Measurements from ENCODE around the gene CBFA2T2.
A peak's percentile ranks its signal among the peaks of the same experiment; 100 is the strongest.
"Not testable (repeated sequence)": the region's sequence is repeated elsewhere in the genome, so short reads cannot be mapped to it uniquely, and the experiment has no call there.

The CBFA2T2 gene

GRCh38 chr20:33482581-33482980 lies 7.3 kb upstream of the CBFA2T2 start:
- DNase-seq (ENCODE audit: low read depth): no peak
- H3K4me3 ChIP-seq (replicated peaks; ENCODE audit: low read depth, low read length): no peak overlapping the region
- TF ChIP-seq CTCF (IDR thresholded peaks at IDR 0.05; ENCODE audit: low read length, missing control alignments): no peak

DNA sequence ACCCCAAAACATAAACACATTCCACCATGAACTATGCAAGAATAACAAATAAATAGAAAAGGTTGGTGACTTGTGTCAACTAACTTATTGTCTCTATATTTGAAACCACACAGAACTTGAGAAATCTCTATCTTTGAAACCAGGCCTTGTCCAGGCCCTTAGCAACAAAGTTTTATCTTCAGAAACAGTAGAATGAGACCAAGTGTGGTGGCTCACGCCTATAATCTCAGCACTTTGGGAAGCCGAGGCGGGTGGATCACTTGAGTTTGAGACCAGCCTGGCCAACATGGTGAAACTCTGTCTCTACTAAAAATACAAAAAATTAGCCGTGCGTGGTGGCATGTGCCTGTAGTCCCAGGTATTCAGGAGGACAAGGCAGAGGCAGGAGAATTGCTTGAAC lies 6.7 kb upstream of the CBFA2T2 start:
- H3K4me3 ChIP-seq (replicated peaks; ENCODE audit: low read depth, low read length); DNase-seq (ENCODE audit: low read depth): not testable (repeated sequence)

GRCh38 chr20:33488201-33488600 lies 1.7 kb upstream of the CBFA2T2 start:
- no peak for DNase-seq (ENCODE audit: low read depth)
- no peak for TF ChIP-seq CTCF (IDR thresholded peaks at IDR 0.05; ENCODE audit: low read length, missing control alignments)
- no peak overlapping the region for H3K4me3 ChIP-seq (replicated peaks; ENCODE audit: low read depth, low read length)

- H3K4me3 ChIP-seq (replicated peaks; ENCODE audit: low read depth, low read length): peak overlapping the region; percentile 64
- DNase-seq (ENCODE audit: low read depth): not testable (repeated sequence)
Observed at GRCh38 chr20:33488661-33489494, 1.0 kb upstream of the CBFA2T2 start.

DNA sequence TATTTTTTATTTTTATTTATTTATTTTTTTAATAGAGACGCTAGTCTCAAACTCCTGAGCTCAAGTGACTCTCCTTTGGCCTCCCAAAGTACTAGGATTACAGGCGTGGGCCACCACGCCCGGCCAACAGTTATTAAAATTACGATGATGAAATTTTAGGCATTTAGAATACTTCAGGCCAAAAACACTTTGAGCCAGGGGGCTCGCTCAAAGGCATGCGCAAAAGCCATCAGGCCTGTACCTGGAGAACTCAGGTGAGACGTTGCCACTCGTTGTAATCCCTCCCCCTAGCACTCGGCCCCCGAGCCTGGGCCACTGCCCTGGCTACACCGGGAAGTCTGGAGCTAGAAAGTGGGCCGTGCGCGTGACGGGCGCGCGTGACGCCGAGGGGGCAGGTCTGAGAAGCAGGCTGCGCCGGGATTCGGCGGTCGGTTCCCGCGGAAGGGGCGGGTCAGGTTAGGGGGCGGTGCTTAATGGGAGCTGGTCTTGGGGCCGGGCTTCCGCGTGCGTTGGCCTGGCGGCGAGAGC lies 337 bp upstream of the CBFA2T2 start:
- peak; percentile 97 for DNase-seq (ENCODE audit: low read depth)
- TF ChIP-seq CTCF (IDR thresholded peaks at IDR 0.05; ENCODE audit: low read length, missing control alignments): no peak
- H3K4me3 ChIP-seq (replicated peaks; ENCODE audit: low read depth, low read length): peak overlapping the region; percentile 64

GRCh38 chr20:33490934-33491656 lies 1.2 kb downstream of the CBFA2T2 start:
- H3K4me3 ChIP-seq (replicated peaks; ENCODE audit: low read depth, low read length): peak overlapping the region; percentile 91
- TF ChIP-seq CTCF (IDR thresholded peaks at IDR 0.05; ENCODE audit: low read length, missing control alignments): no peak
- no peak for DNase-seq (ENCODE audit: low read depth)

- no peak for DNase-seq (ENCODE audit: low read depth)
- TF ChIP-seq CTCF (IDR thresholded peaks at IDR 0.05; ENCODE audit: low read length, missing control alignments): no peak
Observed at GRCh38 chr20:33493076-33493766, 3.3 kb downstream of the CBFA2T2 start.

DNA sequence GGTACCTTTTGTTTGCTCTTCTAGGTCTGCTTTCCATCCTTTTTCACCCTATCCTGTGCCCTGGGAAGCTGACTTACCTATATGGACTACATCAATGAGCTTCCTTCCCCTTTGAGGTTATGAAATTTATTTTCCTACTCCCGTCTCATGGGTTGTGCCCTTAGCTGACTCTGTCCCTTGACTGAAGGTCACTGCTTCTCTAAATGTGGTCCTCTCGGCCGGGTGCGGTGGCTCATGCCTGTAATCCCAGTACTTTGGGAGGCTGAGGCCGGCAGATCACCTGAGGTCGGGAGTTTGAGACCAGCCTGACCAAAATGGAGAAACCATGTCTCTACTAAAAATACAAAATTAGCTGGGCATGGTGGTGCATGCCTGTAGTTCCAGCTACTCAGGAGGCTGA lies 6.9 kb downstream of the CBFA2T2 start:
- not testable (repeated sequence) for DNase-seq (ENCODE audit: low read depth); H3K4me3 ChIP-seq (replicated peaks; ENCODE audit: low read depth, low read length)

More at GRCh38 chr20:33493076-33493766, 3.3 kb downstream of the CBFA2T2 start:
- no peak overlapping the region for H3K4me3 ChIP-seq (replicated peaks; ENCODE audit: low read depth, low read length)
